ENCODE measurements around the gene CENPP. TPM values are rescaled to one million over a fixed set of nuclear protein-coding genes. Genes with fewer than 3 reads are reported as not detected.
A peak's percentile ranks its signal among the peaks of the same experiment; 100 is the strongest.

CENPP gene
- total RNA-seq, 1 donor from 2014 or later: 1.9 TPM

GRCh38 chr9:92457576-92457975 is 131.8 kb downstream of the CENPP start:
- H3K27me3 ChIP-seq (ENCODE audit: insufficient read depth, low read length): no peaks in the 10 kb centered on the region
- no peaks in the 10 kb centered on the region for H3K79me2 ChIP-seq (ENCODE audit: insufficient read depth, low read length)
- TF ChIP-seq EZH2 (IDR thresholded peaks at IDR 0.05; ENCODE audit: insufficient read depth, low read length) (no peak), CTCF (IDR thresholded peaks at IDR 0.05; ENCODE audit: insufficient read depth, low read depth, low read length) (no peak)
- FAIRE-seq: no peak
- H3K9ac ChIP-seq (ENCODE audit: low read length): no peak overlapping the region
- no peaks in the 10 kb centered on the region for H3K4me1 ChIP-seq (ENCODE audit: insufficient read depth, low read length)
- Mint-ChIP-seq H3K27me3 (ENCODE audit: low read depth, unreplicated experiment) (no peaks in the 10 kb centered on the region), H3K4me3 (ENCODE audit: unreplicated experiment) (no peak overlapping the region), H3K36me3 (ENCODE audit: low read depth, unreplicated experiment) (no peaks in the 10 kb centered on the region), H3K27ac (ENCODE audit: unreplicated experiment) (no peak overlapping the region), H3K4me1 (ENCODE audit: low read depth, unreplicated experiment) (no peaks in the 10 kb centered on the region), H3K9me3 (ENCODE audit: unreplicated experiment) (no peaks in the 10 kb centered on the region)
- no peak overlapping the region for H2AFZ ChIP-seq (ENCODE audit: low read depth, low read length)
- no peaks in the 10 kb centered on the region for H3K36me3 ChIP-seq (ENCODE audit: insufficient read depth, low read length)
- no peaks in the 10 kb centered on the region for H3K9me3 ChIP-seq (ENCODE audit: insufficient read depth, low read depth, low read length)
- no peak overlapping the region for H3K27ac ChIP-seq (ENCODE audit: low read depth, low read length)
- no peak overlapping the region for H3K4me2 ChIP-seq (ENCODE audit: low read length)
- H4K20me1 ChIP-seq (ENCODE audit: insufficient read depth, low read length): no peaks in the 10 kb centered on the region
- DNase-seq (ENCODE audit: low read depth): no peak
- no peak overlapping the region for H3K4me3 ChIP-seq (ENCODE audit: insufficient read depth, low read depth, low read length)

- Histone ChIP-seq H3K27me3 (ENCODE audit: insufficient read depth, low read length) (no peaks in the 10 kb centered on the region), H3K4me3 (ENCODE audit: insufficient read depth, low read depth, low read length) (no peak overlapping the region), H3K9me3 (ENCODE audit: insufficient read depth, low read depth, low read length) (no peaks in the 10 kb centered on the region), H2AFZ (ENCODE audit: low read depth, low read length) (no peak overlapping the region), H3K27ac (ENCODE audit: low read depth, low read length) (peak overlapping the region; percentile 71), H3K4me1 (ENCODE audit: insufficient read depth, low read length) (peaks cover 7% of the 10 kb centered on the region), H3K9ac (ENCODE audit: low read length) (peak overlapping the region; percentile 11), H3K36me3 (ENCODE audit: insufficient read depth, low read length) (no peaks in the 10 kb centered on the region), H3K4me2 (ENCODE audit: low read length) (peak overlapping the region; percentile 66), H4K20me1 (ENCODE audit: insufficient read depth, low read length) (no peaks in the 10 kb centered on the region), H3K79me2 (ENCODE audit: insufficient read depth, low read length) (no peaks in the 10 kb centered on the region)
- FAIRE-seq: no peak
- Mint-ChIP-seq H3K4me3 (ENCODE audit: unreplicated experiment) (no peak overlapping the region), H3K9me3 (ENCODE audit: unreplicated experiment) (no peaks in the 10 kb centered on the region), H3K36me3 (ENCODE audit: low read depth, unreplicated experiment) (no peaks in the 10 kb centered on the region), H3K27ac (ENCODE audit: unreplicated experiment) (peak overlapping the region; percentile 0), H3K4me1 (ENCODE audit: low read depth, unreplicated experiment) (peaks cover 14% of the 10 kb centered on the region), H3K27me3 (ENCODE audit: low read depth, unreplicated experiment) (no peaks in the 10 kb centered on the region)
- no peak for DNase-seq (ENCODE audit: low read depth)
- no peak for TF ChIP-seq EZH2 (IDR thresholded peaks at IDR 0.05; ENCODE audit: insufficient read depth, low read length)
- no peak for TF ChIP-seq CTCF (IDR thresholded peaks at IDR 0.05; ENCODE audit: insufficient read depth, low read depth, low read length)
Observed at GRCh38 chr9:92463387-92463786, 137.6 kb downstream of the CENPP start.

- FAIRE-seq: peak; percentile 97
- no peaks in the 10 kb centered on the region for H3K36me3 Mint-ChIP-seq (ENCODE audit: low read depth, unreplicated experiment)
- DNase-seq (ENCODE audit: low read depth): peak; percentile 98
- Histone ChIP-seq H3K4me2 (ENCODE audit: low read length) (peak overlapping the region; percentile 66), H3K4me3 (ENCODE audit: insufficient read depth, low read depth, low read length) (no peak overlapping the region), H3K36me3 (ENCODE audit: insufficient read depth, low read length) (no peaks in the 10 kb centered on the region), H3K9me3 (ENCODE audit: insufficient read depth, low read depth, low read length) (no peaks in the 10 kb centered on the region), H2AFZ (ENCODE audit: low read depth, low read length) (peak overlapping the region; percentile 38), H3K4me1 (ENCODE audit: insufficient read depth, low read length) (peaks cover 7% of the 10 kb centered on the region), H4K20me1 (ENCODE audit: insufficient read depth, low read length) (no peaks in the 10 kb centered on the region), H3K27ac (ENCODE audit: low read depth, low read length) (peak overlapping the region; percentile 71), H3K79me2 (ENCODE audit: insufficient read depth, low read length) (no peaks in the 10 kb centered on the region), H3K27me3 (ENCODE audit: insufficient read depth, low read length) (no peaks in the 10 kb centered on the region), H3K9ac (ENCODE audit: low read length) (peak overlapping the region; percentile 11)
- TF ChIP-seq CTCF (IDR thresholded peaks at IDR 0.05; ENCODE audit: insufficient read depth, low read depth, low read length): no peak
- TF ChIP-seq EZH2 (IDR thresholded peaks at IDR 0.05; ENCODE audit: insufficient read depth, low read length): no peak
- peak overlapping the region; percentile 0 for H3K27ac Mint-ChIP-seq (ENCODE audit: unreplicated experiment)
- no peaks in the 10 kb centered on the region for H3K27me3 Mint-ChIP-seq (ENCODE audit: low read depth, unreplicated experiment)
- no peaks in the 10 kb centered on the region for H3K9me3 Mint-ChIP-seq (ENCODE audit: unreplicated experiment)
- no peak overlapping the region for H3K4me3 Mint-ChIP-seq (ENCODE audit: unreplicated experiment)
- H3K4me1 Mint-ChIP-seq (ENCODE audit: low read depth, unreplicated experiment): peaks cover 15% of the 10 kb centered on the region
Observed at GRCh38 chr9:92463984-92464383, 138.2 kb downstream of the CENPP start.

Measured in astrocyte (in vitro differentiated cells and primary cell).